Measurements from ENCODE around the gene BOLA1.

The BOLA1 gene

GRCh38 chr1:149914545-149914944, 15.2 kb downstream of the BOLA1 start:
- TF ChIP-seq, protein P1, sequence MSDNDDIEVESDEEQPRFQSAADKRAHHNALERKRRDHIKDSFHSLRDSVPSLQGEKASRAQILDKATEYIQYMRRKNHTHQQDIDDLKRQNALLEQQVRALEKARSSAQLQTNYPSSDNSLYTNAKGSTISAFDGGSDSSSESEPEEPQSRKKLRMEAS (IDR thresholded peaks at IDR 0.05): no peak

DNA sequence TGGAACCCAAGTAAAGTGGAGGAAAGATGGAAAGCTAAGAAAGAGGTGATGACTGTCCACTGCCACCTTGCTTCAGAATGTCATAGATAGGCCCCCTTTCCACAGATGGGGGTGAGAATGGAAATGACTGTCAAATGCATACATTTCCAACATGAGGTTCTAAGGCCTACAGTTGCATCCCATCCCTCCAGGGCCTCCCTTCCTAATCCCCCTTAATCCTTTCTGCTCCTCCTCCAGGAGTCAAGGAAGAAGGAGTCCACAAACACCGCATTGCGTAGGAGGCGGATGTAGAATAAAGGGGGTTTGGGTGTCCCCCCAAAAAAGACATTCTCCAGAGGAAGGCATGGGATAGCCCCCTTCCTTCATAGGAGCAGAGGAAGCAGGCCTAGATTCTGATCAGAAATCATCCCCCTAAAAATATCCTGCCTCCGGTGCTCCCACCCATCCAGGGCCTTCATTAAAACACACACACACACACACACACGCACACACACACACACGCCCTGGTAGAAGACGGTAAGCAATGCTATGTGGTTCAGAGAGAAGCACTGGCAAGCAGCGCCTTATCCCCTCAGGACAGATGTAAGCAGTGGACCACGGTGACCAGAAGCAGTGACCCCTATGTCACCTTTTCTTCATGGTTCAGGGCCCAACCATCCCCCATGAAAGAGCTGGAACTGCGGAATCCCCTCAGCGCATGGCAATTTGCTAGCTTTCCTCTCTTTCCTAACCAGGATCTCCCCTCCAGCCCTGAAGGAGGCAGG, 16.2 kb downstream of the BOLA1 start:
- TF ChIP-seq TEAD4 (IDR thresholded peaks at IDR 0.05) (no peak), TAF1 (IDR thresholded peaks at IDR 0.05; ENCODE audit: low read depth) (no peak), EGR1 (IDR thresholded peaks at IDR 0.05) (no peak), REST (IDR thresholded peaks at IDR 0.05; ENCODE audit: low read depth) (no peak), FOXM1 (IDR thresholded peaks at IDR 0.05; ENCODE audit: borderline replicate concordance, low read depth) (no peak), TCF12 (IDR thresholded peaks at IDR 0.05; ENCODE audit: low read depth) (no peak)
- TF ChIP-seq, protein P2, sequence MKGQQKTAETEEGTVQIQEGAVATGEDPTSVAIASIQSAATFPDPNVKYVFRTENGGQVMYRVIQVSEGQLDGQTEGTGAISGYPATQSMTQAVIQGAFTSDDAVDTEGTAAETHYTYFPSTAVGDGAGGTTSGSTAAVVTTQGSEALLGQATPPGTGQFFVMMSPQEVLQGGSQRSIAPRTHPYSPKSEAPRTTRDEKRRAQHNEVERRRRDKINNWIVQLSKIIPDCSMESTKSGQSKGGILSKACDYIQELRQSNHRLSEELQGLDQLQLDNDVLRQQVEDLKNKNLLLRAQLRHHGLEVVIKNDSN (IDR thresholded peaks at IDR 0.05): no peak

- no peak for TF ChIP-seq TCF12 (IDR thresholded peaks at IDR 0.05; ENCODE audit: low read depth)
- TF ChIP-seq, protein P2 (IDR thresholded peaks at IDR 0.05): no peak
- no peak for TF ChIP-seq ZBTB7A (IDR thresholded peaks at IDR 0.05; ENCODE audit: low read depth)
- no peak for TF ChIP-seq NFIC (IDR thresholded peaks at IDR 0.05)
- TF ChIP-seq TEAD4 (IDR thresholded peaks at IDR 0.05): no peak
Observed at GRCh38 chr1:149916193-149916897, 17.0 kb downstream of the BOLA1 start.

- TF ChIP-seq, protein P1 (IDR thresholded peaks at IDR 0.05): no peak
- TF ChIP-seq EGR1 (IDR thresholded peaks at IDR 0.05) (no peak), TEAD4 (IDR thresholded peaks at IDR 0.05) (no peak), FOXM1 (IDR thresholded peaks at IDR 0.05; ENCODE audit: borderline replicate concordance, low read depth) (no peak), RAD21 (IDR thresholded peaks at IDR 0.05; ENCODE audit: low read depth) (no peak), CEBPB (IDR thresholded peaks at IDR 0.05) (no peak), CREB1 (IDR thresholded peaks at IDR 0.05; ENCODE audit: low read depth) (no peak), EP300 (IDR thresholded peaks at IDR 0.05; ENCODE audit: borderline replicate concordance) (no peak)
- TF ChIP-seq, protein P2 (IDR thresholded peaks at IDR 0.05): no peak
Observed at GRCh38 chr1:149916898-149917252, 17.5 kb downstream of the BOLA1 start.

DNA sequence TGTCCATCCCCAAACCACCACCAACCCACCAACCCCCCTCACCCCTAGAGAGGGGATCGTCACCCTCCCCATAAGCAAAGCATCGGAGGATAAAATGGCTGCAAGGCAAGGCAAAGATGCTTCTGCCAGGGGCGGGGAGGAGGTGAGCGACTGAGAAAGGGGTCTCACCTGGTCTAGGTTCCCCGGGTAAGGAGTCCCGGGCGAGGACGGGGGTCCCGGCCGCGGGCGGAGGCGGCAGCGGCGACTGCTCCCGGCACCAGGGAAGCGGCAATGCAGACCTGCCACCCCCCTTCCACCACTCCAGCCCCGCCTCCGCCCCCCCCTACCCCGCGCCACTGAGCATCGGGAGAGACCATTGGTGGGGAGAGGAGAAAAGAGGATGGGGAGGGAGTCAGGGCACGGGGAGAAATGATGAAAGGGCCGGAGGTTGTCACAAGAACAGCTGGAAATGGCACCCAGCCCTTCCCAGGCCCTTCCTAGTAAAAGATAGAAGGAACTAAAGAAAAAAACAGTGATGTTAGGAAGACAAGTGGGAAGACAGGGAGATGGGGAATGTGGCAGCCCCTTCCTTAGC, 18.3 kb downstream of the BOLA1 start, which contains the start of gene SV2A:
Gene SV2A (minus strand): TSS at position 274 of the 574 bp plus-strand sequence. CDS start 4,004 bp downstream, outside the sequence.
- TF ChIP-seq TCF12 (IDR thresholded peaks at IDR 0.05; ENCODE audit: low read depth) (no peak), CREB1 (IDR thresholded peaks at IDR 0.05; ENCODE audit: low read depth) (no peak), NFIC (IDR thresholded peaks at IDR 0.05) (no peak), TAF1 (IDR thresholded peaks at IDR 0.05; ENCODE audit: low read depth) (0 out of 2 replicates have a peak, but pooled peaks have one; percentile 34), RAD21 (IDR thresholded peaks at IDR 0.05; ENCODE audit: low read depth) (no peak), YY1 (IDR thresholded peaks at IDR 0.05; ENCODE audit: low read depth) (peak; percentile 46; the same call in 1 of the 2 replicates), ZBTB7A (IDR thresholded peaks at IDR 0.05; ENCODE audit: low read depth) (peak; percentile 66; the same call in 1 of the 2 replicates), CEBPB (IDR thresholded peaks at IDR 0.05) (no peak), FOXM1 (IDR thresholded peaks at IDR 0.05; ENCODE audit: borderline replicate concordance, low read depth) (no peak), EP300 (IDR thresholded peaks at IDR 0.05; ENCODE audit: borderline replicate concordance) (no peak), EGR1 (IDR thresholded peaks at IDR 0.05) (no peak), TEAD4 (IDR thresholded peaks at IDR 0.05) (no peak), REST (IDR thresholded peaks at IDR 0.05; ENCODE audit: low read depth) (no peak)
- TF ChIP-seq, protein P2 (IDR thresholded peaks at IDR 0.05): no peak
- TF ChIP-seq, protein P1 (IDR thresholded peaks at IDR 0.05): no peak
